IPS-11a (cell line): Measurements from ENCODE around the gene NPLOC4.

Source experiments
- H3K4me3 ChIP-seq: one replicate; pipeline ENCODE4 v1.5.1; 2013; ENCODE audit warnings: low read depth, low read length, control low read depth

The NPLOC4 gene

DNA sequence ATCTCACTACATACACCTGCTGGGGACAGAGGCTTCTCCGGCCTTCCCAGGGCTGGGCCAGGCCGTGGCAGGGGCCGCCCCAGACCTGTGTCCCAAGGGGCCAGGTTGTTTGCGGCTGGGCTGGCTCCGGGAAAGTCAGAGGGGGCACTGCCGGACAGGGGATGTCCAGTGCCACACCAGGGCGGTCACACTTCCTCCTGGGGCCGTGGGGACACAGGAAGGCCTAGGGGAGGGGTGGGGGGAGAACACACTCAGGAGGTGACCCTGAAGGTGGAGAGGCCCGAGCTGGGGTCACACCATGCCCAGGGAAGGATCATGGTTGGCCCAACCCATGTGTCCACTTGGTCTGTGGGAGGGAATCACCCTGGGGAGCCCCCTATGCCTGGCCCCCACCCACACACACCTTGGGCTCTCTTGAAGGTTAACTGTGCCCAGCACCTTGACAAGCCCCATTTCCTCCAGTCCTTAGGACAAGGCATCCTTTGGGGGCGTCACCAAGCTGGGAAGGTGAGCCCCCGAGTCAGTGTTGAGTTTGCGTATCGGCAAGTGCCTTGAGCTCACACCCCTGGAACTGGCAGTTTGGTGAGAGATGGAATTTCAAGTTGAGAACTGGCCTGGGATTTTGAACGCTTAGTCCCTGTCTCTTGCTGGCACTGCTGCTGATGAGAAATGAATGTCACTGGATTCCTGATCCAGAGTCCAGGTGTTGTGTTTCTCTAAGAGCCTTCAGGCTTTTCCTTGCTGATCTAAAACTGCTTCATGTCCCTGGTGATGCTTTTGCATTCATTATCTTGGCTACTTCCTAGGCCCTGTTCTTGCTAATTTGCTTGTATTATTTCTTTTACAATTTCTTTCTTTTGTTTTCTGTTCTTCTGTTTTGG lies 116.7 kb downstream of the NPLOC4 start:
- no peak overlapping the region for H3K4me3 ChIP-seq

DNA sequence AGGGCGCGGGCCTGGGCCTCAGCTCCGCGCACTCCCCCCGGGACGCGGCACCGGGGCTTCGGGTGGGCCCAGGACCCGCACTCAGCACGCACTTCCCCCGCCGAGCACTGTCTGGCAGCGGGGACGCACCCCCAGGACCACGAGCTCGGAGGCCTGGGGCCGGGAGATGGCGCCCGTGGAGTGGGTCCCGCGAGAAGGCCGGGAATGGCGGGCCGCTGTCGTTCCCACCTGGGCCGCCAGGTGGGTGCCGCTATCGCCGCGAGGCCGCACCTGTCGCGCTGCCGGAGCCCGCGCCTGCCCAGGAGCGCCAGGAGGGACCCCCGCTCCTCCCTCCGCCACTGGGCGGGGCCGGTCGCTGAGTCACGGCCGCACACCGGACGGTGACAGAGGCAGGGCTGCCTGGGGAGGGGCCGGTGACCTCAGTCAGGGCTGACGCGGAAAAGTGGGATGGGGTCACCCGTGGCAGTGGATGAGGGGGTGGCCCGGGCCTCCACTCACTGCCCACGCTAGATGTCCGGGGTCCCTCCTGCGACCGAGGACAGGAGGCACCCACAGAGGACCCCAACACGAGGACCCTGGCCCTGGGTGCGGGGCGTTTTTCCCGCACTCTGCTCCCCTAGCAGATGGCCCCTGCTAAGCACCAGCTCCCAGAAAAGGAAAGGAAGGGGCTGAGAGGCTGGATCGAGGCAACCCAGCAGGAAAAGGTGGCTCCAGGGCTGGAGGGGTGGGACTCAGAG lies 117.5 kb downstream of the NPLOC4 start:
- peak overlapping the region; percentile 13 for H3K4me3 ChIP-seq

- H3K4me3 ChIP-seq: peak overlapping the region; percentile 28
Observed at GRCh38 chr17:81518785-81519283, 118.1 kb downstream of the NPLOC4 start.

DNA sequence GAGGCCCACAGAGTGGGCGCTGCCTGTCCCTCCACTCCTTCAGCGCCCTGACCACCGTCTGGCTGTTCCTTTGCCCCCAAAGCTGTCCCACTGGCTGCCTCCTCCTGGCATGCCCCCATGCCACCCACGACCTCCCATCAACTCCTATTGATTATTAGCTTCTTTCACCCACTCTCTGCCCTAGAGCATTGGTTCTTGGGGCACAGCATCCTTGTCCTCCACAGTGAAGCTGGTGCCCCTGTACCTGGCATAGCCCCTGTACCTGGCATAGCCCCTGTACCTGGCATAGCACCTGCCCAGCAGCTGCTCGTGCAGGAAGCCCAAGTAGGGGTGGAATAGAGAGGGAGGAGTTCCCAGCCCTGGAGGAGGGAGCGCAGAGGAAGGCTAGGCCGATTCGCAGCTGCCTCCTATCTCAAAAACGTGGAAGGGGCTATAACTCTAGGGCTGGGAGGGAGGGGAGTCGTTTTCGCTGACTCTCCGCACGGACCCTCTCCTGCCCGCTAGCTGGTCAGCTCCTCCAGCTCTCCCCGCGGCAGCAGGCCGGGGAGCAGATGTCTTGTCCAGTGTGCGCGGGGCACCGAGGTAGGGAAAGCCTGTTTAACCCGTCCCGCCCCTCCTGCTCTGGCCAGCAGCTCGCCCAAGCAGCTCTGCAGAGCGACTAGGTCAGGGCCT lies 118.7 kb downstream of the NPLOC4 start:
- H3K4me3 ChIP-seq: peak overlapping the region; percentile 28

- peak overlapping the region; percentile 8 for H3K4me3 ChIP-seq
Observed at GRCh38 chr17:81517339-81518112, 119.4 kb downstream of the NPLOC4 start.

DNA sequence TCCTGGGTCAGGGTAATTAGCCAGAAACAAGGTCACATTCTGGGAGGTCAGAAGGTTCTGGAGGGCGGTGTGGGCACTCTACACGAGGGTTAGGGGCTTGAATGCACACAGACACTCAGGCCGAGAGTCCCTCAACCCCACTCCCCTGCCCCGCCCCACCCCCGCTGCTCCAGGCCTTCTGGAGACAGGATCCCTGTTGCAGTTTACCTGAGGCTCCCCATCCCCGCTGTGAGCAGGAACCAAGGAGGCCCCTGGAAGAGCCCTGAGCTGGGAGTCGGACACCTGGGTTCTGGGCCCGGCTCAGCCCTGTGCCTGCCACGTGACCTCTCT lies 119.9 kb downstream of the NPLOC4 start:
- H3K4me3 ChIP-seq: peak overlapping the region; percentile 8

DNA sequence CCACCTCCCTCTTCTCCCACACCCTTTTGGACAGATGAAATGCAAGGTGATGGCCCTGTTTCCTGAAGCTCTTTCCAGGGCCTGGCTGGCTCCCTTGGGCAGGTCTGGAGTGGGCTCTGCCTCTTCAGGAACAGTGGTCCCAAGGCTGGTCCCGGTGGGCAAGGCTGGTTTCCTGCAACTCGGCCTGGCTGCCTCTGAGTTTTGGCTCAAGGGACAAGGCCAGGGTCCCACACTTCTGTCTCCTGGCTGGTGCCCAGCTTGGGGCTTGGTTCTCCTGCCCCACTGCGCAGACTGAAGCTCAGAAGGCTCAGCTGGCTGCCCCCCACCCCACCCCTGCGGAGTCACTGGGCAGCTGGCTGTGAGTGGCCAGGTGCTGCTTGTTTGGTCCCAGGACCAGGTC lies 120.5 kb downstream of the NPLOC4 start:
- H3K4me3 ChIP-seq: no peak overlapping the region

GRCh38 chr17:81515530-81516041 lies 121.3 kb downstream of the NPLOC4 start:
- H3K4me3 ChIP-seq: peak overlapping the region; percentile 69

DNA sequence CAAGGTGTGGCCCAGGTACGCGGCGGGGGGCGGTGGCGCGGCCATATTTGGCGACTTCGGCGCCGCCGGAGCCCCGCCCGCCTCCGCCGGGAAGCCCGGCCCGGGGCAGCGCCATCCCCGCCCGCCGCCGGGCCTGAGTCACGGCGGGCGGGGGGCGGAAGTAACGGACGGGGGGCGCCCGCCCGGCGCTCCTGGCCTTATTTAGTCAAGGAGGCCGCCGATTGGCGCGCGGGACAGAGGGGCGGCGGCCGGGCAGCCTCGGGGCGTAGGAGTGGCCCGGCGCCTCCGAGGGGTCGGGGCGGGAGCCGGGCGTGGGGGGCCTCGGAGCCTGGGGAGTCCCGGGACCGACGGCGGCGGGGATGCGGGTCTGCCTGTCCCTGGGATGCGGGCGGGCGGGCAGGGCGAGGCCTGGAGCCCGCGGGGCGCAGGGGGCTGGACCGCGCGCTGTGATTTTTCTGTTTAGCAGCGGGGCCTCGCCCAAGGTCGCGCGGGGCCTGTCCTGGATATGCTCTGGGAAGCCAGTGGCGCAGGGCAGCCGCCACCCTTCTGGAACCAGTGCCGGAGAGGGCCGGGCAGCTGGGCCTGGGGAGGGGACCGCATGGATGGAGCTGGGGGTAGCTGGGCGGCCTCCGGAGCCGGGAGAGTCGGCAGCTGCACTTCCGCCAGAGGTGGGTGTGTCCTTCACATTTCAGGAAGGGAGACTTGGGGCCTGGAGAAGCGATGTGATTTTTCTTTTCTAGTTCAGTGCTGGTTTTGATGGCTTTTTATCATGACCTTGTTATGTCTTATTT lies 122.0 kb downstream of the NPLOC4 start:
- peak overlapping the region; percentile 69 for H3K4me3 ChIP-seq

DNA sequence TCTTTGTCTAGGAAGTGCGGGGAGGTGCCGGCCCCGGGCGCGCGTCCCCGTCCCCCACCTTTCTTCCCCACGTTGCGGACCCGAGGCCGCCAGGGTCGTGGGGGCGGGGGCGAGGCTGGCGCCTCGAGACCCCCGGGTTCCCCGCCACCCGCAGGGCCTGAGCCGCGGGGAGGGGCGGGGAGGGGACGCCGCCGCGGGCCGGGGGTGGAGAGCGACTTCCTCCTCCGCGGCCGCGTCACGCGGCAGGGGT lies 122.5 kb downstream of the NPLOC4 start:
- H3K4me3 ChIP-seq: peak overlapping the region; percentile 56

GRCh38 chr17:81513753-81514488 lies 123.0 kb downstream of the NPLOC4 start:
- H3K4me3 ChIP-seq: peak overlapping the region; percentile 56

DNA sequence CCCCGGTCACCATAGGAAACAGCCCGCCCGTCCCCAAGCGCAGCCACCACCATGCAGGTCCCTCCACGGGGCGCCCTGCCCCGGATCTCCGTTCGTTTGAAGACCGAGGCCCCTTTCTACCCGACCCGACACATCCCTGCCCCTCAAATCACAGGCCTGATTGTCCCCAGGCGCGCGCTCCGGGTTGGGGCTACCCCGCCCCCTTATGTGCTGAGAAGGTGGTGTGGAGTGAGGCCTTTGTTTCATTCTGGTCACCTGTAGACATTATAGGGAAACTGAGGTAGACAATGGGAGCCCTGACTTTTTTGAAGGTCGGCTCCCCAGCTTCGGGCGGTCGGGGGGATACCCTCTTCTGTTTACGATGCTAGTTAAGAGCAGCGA lies 123.5 kb downstream of the NPLOC4 start:
- peak overlapping the region; percentile 56 for H3K4me3 ChIP-seq

GRCh38 chr17:81512562-81513371 lies 124.1 kb downstream of the NPLOC4 start, which contains the start of gene ACTG1:
Gene ACTG1, minus strand, starts transcription at chr17:81512799. Its CDS starts 445 bp downstream, at chr17:81512354.
- H3K4me3 ChIP-seq: peak within 1 kb of the TSS; percentile 94

- peak overlapping the region; percentile 94 for H3K4me3 ChIP-seq
Observed at GRCh38 chr17:81511804-81512561, 124.9 kb downstream of the NPLOC4 start.

DNA sequence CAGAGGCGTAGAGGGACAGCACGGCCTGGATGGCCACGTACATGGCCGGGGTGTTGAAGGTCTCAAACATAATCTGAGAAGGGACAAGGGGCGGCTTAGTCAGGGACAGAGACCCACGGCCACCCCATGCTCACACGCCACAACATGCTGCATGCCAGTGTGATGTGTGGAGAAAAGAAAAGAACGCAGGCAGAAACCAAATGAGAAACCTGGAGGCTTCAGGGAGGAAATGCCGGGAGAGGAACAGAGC lies 125.4 kb downstream of the NPLOC4 start:
- H3K4me3 ChIP-seq: peak overlapping the region; percentile 94

DNA sequence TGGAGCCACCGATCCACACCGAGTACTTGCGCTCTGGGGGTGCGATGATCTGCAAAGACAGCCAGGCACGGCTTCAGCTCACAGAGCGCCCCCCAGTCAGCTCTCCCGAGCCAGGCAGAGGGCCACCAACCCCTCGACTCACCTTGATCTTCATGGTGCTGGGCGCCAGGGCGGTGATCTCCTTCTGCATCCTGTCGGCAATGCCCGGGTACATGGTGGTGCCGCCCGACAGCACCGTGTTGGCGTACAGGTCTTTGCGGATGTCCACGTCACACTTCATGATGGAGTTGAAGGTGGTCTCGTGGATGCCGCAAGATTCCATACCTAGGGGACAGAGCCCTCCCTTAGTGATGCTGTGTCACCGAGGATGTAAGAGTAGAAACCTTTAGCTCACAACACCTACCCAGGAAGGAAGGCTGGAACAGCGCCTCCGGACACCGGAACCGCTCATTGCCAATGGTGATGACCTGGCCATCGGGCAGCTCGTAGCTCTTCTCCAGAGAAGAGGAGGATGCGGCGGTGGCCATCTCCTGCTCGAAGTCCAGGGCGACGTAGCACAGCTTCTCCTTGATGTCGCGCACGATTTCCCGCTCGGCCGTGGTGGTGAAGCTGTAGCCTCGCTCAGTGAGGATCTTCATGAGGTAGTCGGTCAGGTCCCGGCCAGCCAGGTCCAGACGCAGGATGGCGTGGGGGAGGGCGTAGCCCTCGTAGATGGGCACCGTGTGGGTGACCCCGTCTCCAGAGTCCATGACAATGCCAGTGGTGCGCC lies 125.9 kb downstream of the NPLOC4 start:
- H3K4me3 ChIP-seq: peak overlapping the region; percentile 94
